HS-5 (cell line): ENCODE data around the gene SIRT7.

Source experiments
- DNase-seq: peaks from one replicate; pipeline ENCODE4 v3.0.0-alpha.2; 2012; ENCODE audit warnings: low read depth

The SIRT7 gene

DNA sequence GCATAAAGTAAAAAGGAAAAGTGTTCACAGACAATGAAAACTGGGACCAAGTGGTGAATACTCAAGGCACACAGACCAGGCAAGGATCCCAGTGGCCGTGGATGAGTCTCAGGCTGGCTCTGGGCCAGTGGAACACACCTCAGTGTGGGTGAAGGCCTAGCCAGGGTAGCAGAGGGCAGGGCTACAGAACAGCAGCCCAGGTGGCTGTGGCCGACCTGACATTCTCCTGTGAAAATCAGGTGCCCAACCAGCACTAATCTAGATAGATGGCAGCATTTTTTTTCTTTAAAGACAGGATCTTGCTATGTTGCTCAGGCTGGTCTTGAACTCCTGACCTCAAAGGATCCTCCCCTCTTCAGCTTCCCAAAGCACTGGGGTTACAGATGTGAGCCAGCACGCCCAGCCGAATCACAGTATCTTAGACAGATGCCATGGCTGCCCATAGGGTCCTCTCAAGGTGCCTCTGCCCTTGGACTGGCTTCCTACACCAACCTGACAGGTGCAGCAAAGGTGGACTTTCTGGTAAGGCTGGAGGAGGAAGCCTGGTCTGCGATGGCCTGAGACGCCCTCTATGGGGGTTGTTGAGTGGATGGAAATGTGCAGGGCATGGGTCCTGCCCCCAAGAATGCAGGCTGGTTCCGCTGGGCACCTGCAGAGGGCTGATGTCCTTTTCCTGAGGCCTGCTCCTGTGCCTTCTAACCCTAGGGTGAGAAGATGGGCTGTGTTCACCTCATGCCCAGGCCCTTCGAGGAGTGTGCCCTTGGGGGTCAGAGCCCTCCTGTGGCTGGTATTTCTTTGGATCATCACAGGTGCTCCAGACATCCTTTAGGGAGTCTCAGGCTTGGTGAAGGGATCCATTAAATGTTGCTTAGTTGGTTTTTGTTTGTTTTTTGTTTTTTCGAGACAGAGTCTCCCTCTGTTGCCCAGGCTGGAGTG, 53.9 kb downstream of the SIRT7 start:
- no peak for DNase-seq

GRCh38 chr17:81863123-81863675, 54.8 kb downstream of the SIRT7 start:
- DNase-seq = no peak
